Activated naive CD4-positive, alpha-beta T cell treated with anti-CD3 and anti-CD28 coated beads, Interleukin-2, amount 50 U/mL, for 72 hours (primary cell): ENCODE results near the gene ELANE. TPM values are rescaled to one million over a fixed set of nuclear protein-coding genes. Genes with fewer than 3 reads are reported as not detected.

ENCODE experiments used
- ATAC-seq, 2 donors: fragments of 150-1000 bp; cut with Tn5 transposase; 2 replicates each; pipeline ENCODE4 v1.10.0; 2021; ENCODE audit warnings: mild to moderate bottlenecking in 2 of 2, moderate library complexity in 2 of 2
- DNase-seq, 2 donors: peaks; one replicate each; pipeline ENCODE4 v3.0.0; 2021 to 2022; ENCODE audit warnings: low spot score in 2 of 2
- H3K27ac Mint-ChIP-seq, 2 donors: one replicate each; pipeline ENCODE4 v1.8.0; 2022; ENCODE audit warnings: mild to moderate bottlenecking in 2 of 2, mixed read lengths in 2 of 2
- H3K36me3 Mint-ChIP-seq, 2 donors: one replicate each; pipeline ENCODE4 v1.8.0; 2022; ENCODE audit warnings: mixed read lengths in 2 of 2
- H3K9me3 Mint-ChIP-seq, 2 donors: one replicate each; pipeline ENCODE4 v1.8.0; 2022; ENCODE audit warnings: mixed read lengths in 2 of 2
- total RNA-seq, 2 donors: library from RNA; stranded (reverse); gene quantifications; one replicate each; pipeline ENCODE4 v1.2.3, GENCODE V29; 2022

Gene ELANE
- total RNA-seq: not detected

DNA sequence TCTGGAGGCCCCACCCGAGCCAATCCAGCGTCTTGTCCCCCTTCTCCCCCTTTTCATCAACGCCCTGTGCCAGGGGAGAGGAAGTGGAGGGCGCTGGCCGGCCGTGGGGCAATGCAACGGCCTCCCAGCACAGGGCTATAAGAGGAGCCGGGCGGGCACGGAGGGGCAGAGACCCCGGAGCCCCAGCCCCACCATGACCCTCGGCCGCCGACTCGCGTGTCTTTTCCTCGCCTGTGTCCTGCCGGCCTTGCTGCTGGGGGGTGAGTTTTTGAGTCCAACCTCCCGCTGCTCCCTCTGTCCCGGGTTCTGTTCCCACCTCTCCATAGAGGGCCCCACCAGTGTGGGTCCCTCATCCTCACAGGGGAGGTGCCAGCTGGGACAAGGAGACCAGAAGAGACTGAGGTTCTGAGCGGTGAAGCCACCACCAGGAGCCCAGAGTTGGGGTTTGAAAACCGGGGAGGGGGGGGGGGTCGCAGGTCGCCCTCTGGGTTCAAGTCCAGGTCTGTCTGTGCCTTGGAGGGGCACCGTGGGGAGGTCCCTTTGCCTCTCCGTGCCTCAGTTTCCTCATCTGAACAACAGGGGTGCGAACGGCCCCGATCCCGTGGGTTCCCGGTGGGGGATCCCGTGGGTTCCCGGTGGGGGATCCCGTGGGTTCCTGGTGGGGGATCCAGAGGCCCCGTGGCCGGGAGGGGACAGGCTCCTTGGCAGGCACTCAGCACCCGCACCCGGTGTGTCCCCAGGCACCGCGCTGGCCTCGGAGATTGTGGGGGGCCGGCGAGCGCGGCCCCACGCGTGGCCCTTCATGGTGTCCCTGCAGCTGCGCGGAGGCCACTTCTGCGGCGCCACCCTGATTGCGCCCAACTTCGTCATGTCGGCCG, at the start of gene ELANE:
Gene ELANE (plus strand): TSS at position 168 of the 878 bp plus-strand sequence. CDS start 26 bp downstream, at position 194.
- Mint-ChIP-seq H3K9me3 (no peaks in the 10 kb centered on the region), H3K36me3 (no peaks in the 10 kb centered on the region), H3K27ac (no peak within 1 kb of the TSS)
- DNase-seq (no peak), ATAC-seq (no peak)

- ATAC-seq: no peak
- Mint-ChIP-seq H3K27ac (peak overlapping the region; percentile 92 to 98), H3K9me3 (no peaks in the 10 kb centered on the region), H3K36me3 (peaks cover 41 to 52% of the 10 kb centered on the region in 2 donors)
- DNase-seq: no peak
These were observed 49.5 kb upstream of the ELANE start for GRCh38 chr19:802498-803098.

DNA sequence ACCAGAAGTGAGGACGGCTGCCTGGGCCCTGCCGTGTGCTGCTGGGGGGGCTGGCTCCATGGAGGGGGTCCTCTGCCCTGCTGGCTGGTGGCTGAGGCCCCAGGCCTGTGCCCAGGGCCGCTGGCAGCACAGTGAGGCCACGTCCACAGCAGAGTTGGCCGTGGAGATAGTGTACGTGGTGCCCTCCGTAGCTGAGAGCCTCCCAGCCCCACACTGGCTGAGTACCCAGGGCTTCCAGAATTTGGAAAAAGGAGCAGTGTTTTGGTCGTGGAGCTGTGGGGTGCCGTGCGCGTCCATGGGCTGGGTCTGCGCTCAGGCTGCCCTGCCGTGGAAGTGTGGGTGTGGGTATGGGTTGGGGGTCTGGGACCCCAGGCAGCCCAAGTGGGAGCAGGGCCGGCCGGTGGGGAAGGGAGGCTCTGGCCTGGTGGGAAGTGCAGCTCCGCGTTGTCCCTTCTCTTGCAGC, 49.0 kb upstream of the ELANE start:
- no peak for DNase-seq
- Mint-ChIP-seq H3K9me3 (no peaks in the 10 kb centered on the region), H3K27ac (peak overlapping the region; percentile 92 to 98), H3K36me3 (peaks cover 47 to 56% of the 10 kb centered on the region in 2 donors)
- no peak for ATAC-seq

GRCh38 chr19:803686-804418, 48.3 kb upstream of the ELANE start:
- DNase-seq (no peak), ATAC-seq (no peak)
- Mint-ChIP-seq H3K27ac (peak overlapping the region; percentile 92 to 98), H3K9me3 (no peaks in the 10 kb centered on the region), H3K36me3 (peaks cover 45 to 50% of the 10 kb centered on the region in 2 donors)

- Mint-ChIP-seq H3K36me3 (peaks cover 38 to 45% of the 10 kb centered on the region in 2 donors), H3K9me3 (no peaks in the 10 kb centered on the region), H3K27ac (peak overlapping the region; percentile 90 to 92)
- ATAC-seq (no peak), DNase-seq (no peak)
These were observed 47.5 kb upstream of the ELANE start for GRCh38 chr19:804419-805165.

DNA sequence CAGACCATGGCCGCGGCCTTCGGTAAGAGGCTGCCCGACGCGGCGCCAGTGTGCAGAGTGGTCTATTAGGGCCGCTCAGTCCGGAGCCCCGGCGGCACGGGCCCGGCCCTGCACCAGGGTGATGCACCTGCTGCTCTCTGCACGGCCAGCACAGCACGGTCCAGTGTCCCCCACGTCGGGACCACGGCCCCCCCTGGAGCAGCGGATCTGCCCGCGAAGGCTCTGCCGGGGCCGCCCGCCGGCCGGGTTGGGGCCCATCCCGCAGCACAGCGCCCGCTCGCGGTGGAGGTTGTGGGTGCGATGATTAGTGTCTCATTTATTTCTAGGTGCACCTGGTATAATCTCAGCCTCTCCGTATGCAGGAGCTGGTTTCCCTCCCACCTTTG, 46.9 kb upstream of the ELANE start:
- peaks cover 32 to 45% of the 10 kb centered on the region in 2 donors for H3K36me3 Mint-ChIP-seq
- ATAC-seq (peak in 1 of 2 donors; percentile 3), DNase-seq (no peak)
- H3K9me3 Mint-ChIP-seq: no peaks in the 10 kb centered on the region
- H3K27ac Mint-ChIP-seq: peak overlapping the region in 1 of 2 donors; percentile 96

DNA sequence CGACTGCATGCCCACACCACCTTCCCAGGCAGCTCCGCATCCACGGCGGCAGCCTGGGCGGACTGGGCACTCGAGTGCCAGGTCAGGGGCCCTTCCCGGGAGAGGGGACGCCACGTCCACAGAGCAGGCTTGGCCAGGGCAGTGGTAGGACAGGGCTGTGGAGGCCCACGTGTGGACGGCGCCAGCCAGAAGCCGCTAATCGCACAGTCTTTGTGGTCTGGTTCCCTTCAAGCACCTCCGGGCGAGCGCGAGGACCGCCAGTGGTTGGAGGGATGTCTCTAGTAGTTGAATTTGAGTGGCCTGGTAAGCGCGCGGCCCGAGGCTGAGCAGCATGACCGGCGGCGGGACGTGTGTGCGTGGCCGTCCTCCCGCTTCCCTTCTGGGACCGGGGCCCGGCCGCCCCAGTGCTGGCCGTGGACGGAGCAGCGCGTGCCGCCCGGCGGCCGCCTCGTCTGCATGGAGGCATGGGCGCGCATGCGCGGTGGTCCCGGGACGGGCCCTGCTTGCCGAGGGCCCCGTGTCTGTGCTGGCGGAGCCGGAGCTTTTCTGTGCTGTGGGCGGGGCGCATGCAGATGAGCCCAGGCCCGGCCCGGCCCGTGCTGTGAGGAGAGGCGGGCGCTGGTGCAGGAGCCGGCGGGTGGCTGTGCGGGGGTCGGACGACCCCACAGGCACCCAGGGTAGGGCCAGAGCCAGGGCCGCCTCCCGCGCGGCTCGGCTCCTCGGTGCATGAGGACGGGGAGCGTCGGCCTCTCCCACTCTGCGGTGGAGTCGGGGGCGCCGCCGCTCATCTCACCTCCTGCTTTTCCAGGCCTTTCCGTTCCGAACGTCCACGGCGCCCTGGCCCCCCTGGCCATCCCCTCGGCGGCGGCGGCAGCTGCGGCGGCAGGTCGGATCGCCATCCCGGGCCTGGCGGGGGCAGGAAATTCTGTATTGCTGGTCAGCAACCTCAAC, 46.2 kb upstream of the ELANE start:
- no peak for DNase-seq
- peak in 1 of 2 donors; percentile 22 for ATAC-seq
- H3K27ac Mint-ChIP-seq: peak overlapping the region in 1 of 2 donors; percentile 96
- no peaks in the 10 kb centered on the region for H3K9me3 Mint-ChIP-seq
- H3K36me3 Mint-ChIP-seq: peaks cover 25 to 44% of the 10 kb centered on the region in 2 donors

DNA sequence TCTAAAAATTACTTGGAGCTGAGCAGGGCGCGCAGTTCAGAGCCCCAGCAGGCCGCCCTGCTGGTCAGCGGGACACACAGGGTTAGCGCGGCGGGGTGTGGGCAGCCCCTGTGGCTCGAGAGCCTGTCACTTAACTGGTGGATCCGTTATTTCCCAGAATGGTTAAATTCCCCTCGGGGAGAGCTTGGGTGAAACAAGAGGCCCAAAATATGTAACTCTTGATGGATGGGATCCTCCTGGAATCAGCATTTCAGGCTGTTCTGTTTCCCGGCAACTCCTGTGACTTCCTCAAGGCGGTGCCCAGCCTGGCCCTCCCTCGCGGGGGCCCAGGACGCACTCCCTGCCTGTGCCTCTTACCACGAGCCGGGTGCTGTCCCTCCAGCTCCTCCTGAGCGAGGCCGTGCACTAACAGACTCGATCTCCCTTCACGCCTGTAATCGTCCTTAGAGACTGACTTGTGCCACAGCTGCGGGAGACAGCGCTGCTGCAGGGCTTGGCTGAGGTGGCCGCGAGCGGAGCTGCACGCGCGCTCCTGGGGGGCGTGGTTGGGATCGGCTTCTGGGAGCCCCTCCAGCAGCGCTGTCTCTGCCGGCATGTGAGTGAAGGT, 45.2 kb upstream of the ELANE start:
- ATAC-seq (no peak), DNase-seq (no peak)
- H3K9me3 Mint-ChIP-seq: no peaks in the 10 kb centered on the region
- peak overlapping the region in 1 of 2 donors; percentile 97 for H3K27ac Mint-ChIP-seq
- peaks cover 25 to 44% of the 10 kb centered on the region in 2 donors for H3K36me3 Mint-ChIP-seq

GRCh38 chr19:807627-808422, 44.3 kb upstream of the ELANE start:
- peak overlapping the region in 1 of 2 donors; percentile 97 for H3K27ac Mint-ChIP-seq
- no peak for DNase-seq

GRCh38 chr19:808423-808775, 43.7 kb upstream of the ELANE start:
- Mint-ChIP-seq H3K9me3 (no peaks in the 10 kb centered on the region), H3K36me3 (peaks cover 16 to 34% of the 10 kb centered on the region in 2 donors), H3K27ac (no peak overlapping the region)
- DNase-seq (no peak), ATAC-seq (no peak)

More at GRCh38 chr19:807627-808422, 44.3 kb upstream of the ELANE start:
- Mint-ChIP-seq H3K9me3 (no peaks in the 10 kb centered on the region), H3K36me3 (peaks cover 20 to 39% of the 10 kb centered on the region in 2 donors)
- no peak for ATAC-seq

- Mint-ChIP-seq H3K36me3 (peaks cover 12 to 40% of the 10 kb centered on the region in 2 donors), H3K9me3 (no peaks in the 10 kb centered on the region), H3K27ac (peak overlapping the region in 1 of 2 donors; percentile 87)
- ATAC-seq (no peak), DNase-seq (no peak)
These were observed 41.8 kb upstream of the ELANE start for GRCh38 chr19:810077-810855.

GRCh38 chr19:810883-811489, 41.1 kb upstream of the ELANE start:
- DNase-seq (no peak), ATAC-seq (no peak)
- Mint-ChIP-seq H3K27ac (peak overlapping the region in 1 of 2 donors; percentile 95), H3K9me3 (peaks cover 0 to 4% of the 10 kb centered on the region in 2 donors), H3K36me3 (peaks cover 12 to 45% of the 10 kb centered on the region in 2 donors)

DNA sequence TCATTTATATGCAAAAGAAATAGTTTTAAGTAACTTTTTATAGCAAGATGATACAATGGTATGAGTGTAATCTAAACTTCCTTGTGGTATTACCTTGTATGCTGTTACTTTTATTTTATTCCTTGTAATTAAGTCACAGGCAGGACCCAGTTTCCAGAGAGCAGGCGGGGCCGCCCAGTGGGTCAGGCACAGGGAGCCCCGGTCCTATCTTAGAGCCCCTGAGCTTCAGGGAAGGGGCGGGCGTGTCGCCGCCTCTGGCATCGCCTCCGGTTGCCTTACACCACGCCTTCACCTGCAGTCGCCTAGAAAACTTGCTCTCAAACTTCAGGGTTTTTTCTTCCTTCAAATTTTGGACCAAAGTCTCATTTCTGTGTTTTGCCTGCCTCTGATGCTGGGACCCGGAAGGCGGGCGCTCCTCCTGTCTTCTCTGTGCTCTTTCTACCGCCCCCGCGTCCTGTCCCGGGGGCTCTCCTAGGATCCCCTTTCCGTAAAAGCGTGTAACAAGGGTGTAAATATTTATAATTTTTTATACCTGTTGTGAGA, 40.5 kb upstream of the ELANE start:
- ATAC-seq: no peak
- peak overlapping the region in 1 of 2 donors; percentile 95 for H3K27ac Mint-ChIP-seq
- peaks cover 4 to 9% of the 10 kb centered on the region in 2 donors for H3K9me3 Mint-ChIP-seq
- H3K36me3 Mint-ChIP-seq: peaks cover 12 to 45% of the 10 kb centered on the region in 2 donors
- DNase-seq: no peak
